Inflammatory macrophage treated with lipopolysaccharide for 1 hour (primary cell): ENCODE results near the gene FBLN7.

Experiments
- DNase-seq, 2 donors: peaks; one replicate each; pipeline ENCODE4 v3.0.0-alpha.2; 2020 to 2022

Gene FBLN7

GRCh38 chr2:112157472-112157871, 19.3 kb downstream of the FBLN7 start:
- peak in 1 of 2 donors; percentile 27 for DNase-seq

GRCh38 chr2:112159454-112159921, 21.3 kb downstream of the FBLN7 start:
- no peak for DNase-seq

- no peak for DNase-seq
These were observed 22.4 kb downstream of the FBLN7 start for GRCh38 chr2:112160283-112161250.

- DNase-seq, result no peak
These were observed 23.4 kb downstream of the FBLN7 start for GRCh38 chr2:112161431-112162145.

GRCh38 chr2:112162341-112162740, 24.2 kb downstream of the FBLN7 start:
- DNase-seq, result no peak

GRCh38 chr2:112162956-112163355, 24.8 kb downstream of the FBLN7 start:
- no peak for DNase-seq

- DNase-seq, result no peak
These were observed 25.4 kb downstream of the FBLN7 start for GRCh38 chr2:112163541-112163981.

GRCh38 chr2:112164876-112165275, 26.7 kb downstream of the FBLN7 start:
- DNase-seq, result no peak

- DNase-seq, result no peak
These were observed 27.1 kb downstream of the FBLN7 start for GRCh38 chr2:112165296-112165695.

- no peak for DNase-seq
These were observed 28.8 kb downstream of the FBLN7 start for GRCh38 chr2:112166806-112167499.

GRCh38 chr2:112168422-112169124, 30.4 kb downstream of the FBLN7 start:
- DNase-seq, result no peak

- no peak for DNase-seq
These were observed 32.3 kb downstream of the FBLN7 start for GRCh38 chr2:112170495-112170894.

GRCh38 chr2:112173646-112174319, 35.6 kb downstream of the FBLN7 start:
- no peak for DNase-seq

GRCh38 chr2:112174383-112174782, 36.2 kb downstream of the FBLN7 start:
- no peak for DNase-seq

GRCh38 chr2:112175333-112175732, 37.1 kb downstream of the FBLN7 start:
- no peak for DNase-seq

- DNase-seq, result no peak
These were observed 37.9 kb downstream of the FBLN7 start for GRCh38 chr2:112175958-112176573.

- no peak for DNase-seq
These were observed 43.5 kb downstream of the FBLN7 start for GRCh38 chr2:112181571-112182290.

GRCh38 chr2:112182581-112183034, 44.4 kb downstream of the FBLN7 start:
- DNase-seq, result no peak

- no peak for DNase-seq
These were observed 45.3 kb downstream of the FBLN7 start for GRCh38 chr2:112183327-112184025.

GRCh38 chr2:112184121-112184520, 45.9 kb downstream of the FBLN7 start:
- DNase-seq, result no peak
